HG03196 (cell line): ENCODE data around the gene DPY19L3.
"Not testable (repeated sequence)": the region's sequence is repeated elsewhere in the genome, so short reads cannot be mapped to it uniquely, and the experiment has no call there.

Experiments used
- ATAC-seq: cut with Tn5 transposase; IDR thresholded peaks from one replicate; pipeline ENCODE4 v1.9.1; 2021; ENCODE audit not compliant: unreplicated experiment

Gene DPY19L3

GRCh38 chr19:32388393-32388855 lies 17.1 kb upstream of the DPY19L3 start:
- ATAC-seq, result no peak

GRCh38 chr19:32392901-32393300 lies 12.7 kb upstream of the DPY19L3 start:
- ATAC-seq, result no peak

GRCh38 chr19:32396046-32396652 lies 9.4 kb upstream of the DPY19L3 start:
- no peak for ATAC-seq

- no peak for ATAC-seq
Measured at GRCh38 chr19:32397671-32398101, 7.9 kb upstream of the DPY19L3 start.

- ATAC-seq, result no peak
Measured at GRCh38 chr19:32401992-32402391, 3.6 kb upstream of the DPY19L3 start.

GRCh38 chr19:32403291-32403995 lies 2.1 kb upstream of the DPY19L3 start:
- ATAC-seq, result no peak

GRCh38 chr19:32404213-32404932 lies 1.2 kb upstream of the DPY19L3 start:
- ATAC-seq, result no peak

- ATAC-seq, result no peak
Measured at GRCh38 chr19:32404933-32405430, 588 bp upstream of the DPY19L3 start.

GRCh38 chr19:32406161-32407003 lies 812 bp downstream of the DPY19L3 start:
- no peak for ATAC-seq

- no peak for ATAC-seq
Measured at GRCh38 chr19:32407004-32407992, 1.7 kb downstream of the DPY19L3 start.

GRCh38 chr19:32415246-32415645 lies 9.7 kb downstream of the DPY19L3 start:
- no peak for ATAC-seq

GRCh38 chr19:32415669-32416068 lies 10.1 kb downstream of the DPY19L3 start:
- no peak for ATAC-seq

- no peak for ATAC-seq
Measured at GRCh38 chr19:32416749-32417456, 11.3 kb downstream of the DPY19L3 start.

GRCh38 chr19:32418155-32418554 lies 12.6 kb downstream of the DPY19L3 start:
- no peak for ATAC-seq

- ATAC-seq, result no peak
Measured at GRCh38 chr19:32421589-32422361, 16.2 kb downstream of the DPY19L3 start.

- ATAC-seq, result no peak
Measured at GRCh38 chr19:32422435-32422834, 16.9 kb downstream of the DPY19L3 start.

GRCh38 chr19:32423944-32424343 lies 18.4 kb downstream of the DPY19L3 start:
- not testable (repeated sequence) for ATAC-seq

- no peak for ATAC-seq
Measured at GRCh38 chr19:32427536-32427935, 22.0 kb downstream of the DPY19L3 start.
